IMR-90 (cell line): ENCODE results near the gene CNTLN. TPM values are rescaled to one million over a fixed set of nuclear protein-coding genes. Genes with fewer than 3 reads are reported as not detected.

Experiments used
- ATAC-seq: fragments of 200-7000 bp; cut with Tn5 transposase; 2 replicates; pipeline ENCODE4 v1.9.1; 2020; ENCODE audit warnings: low read depth, mild to moderate bottlenecking, moderate library complexity
- BruUV-seq: library from RNA; stranded (reverse); fragments of 400-500 nt; replicated peaks from 2 replicates; lab custom pipeline; 2021; lab: Mats Ljungman, UMichigan
- CTCF ChIA-PET: fragments of 300-600 bp; formaldehyde crosslinking; extraction: SDS; loops from one replicate; lab custom pipeline; 2021; ENCODE audit warnings: antibody characterized with exemption; lab: Yijun Ruan, JAX
- POLR2A ChIA-PET: fragments of 300-600 bp; sonication (Branson Sonifier 250); formaldehyde crosslinking; loops from one replicate; lab custom pipeline; 2022; ENCODE audit warnings: antibody characterized with exemption; ENCODE audit not compliant: unreplicated experiment; lab: Charles Lee
- DNase-seq: peaks from one replicate; pipeline ENCODE4 v3.0.0; 2013
- H2AFZ ChIP-seq: replicated peaks from 2 replicates; pipeline ENCODE3; 2013; ENCODE audit warnings: low read length, mild to moderate bottlenecking; ENCODE audit not compliant: poor library complexity
- H2AK5ac ChIP-seq: 2 replicates; pipeline ENCODE4 v1.6.1; 2013; ENCODE audit warnings: low read depth, low read length, inconsistent platforms
- H2AK9ac ChIP-seq: replicated peaks from 2 replicates; pipeline ENCODE3; 2013; ENCODE audit warnings: mild to moderate bottlenecking, low read depth, low read length, moderate library complexity; ENCODE audit not compliant: poor library complexity
- H2BK120ac ChIP-seq: 2 replicates; pipeline ENCODE4 v1.6.1; 2013; ENCODE audit warnings: low read depth, low read length, inconsistent platforms
- H2BK15ac ChIP-seq: 3 replicates; pipeline ENCODE4 v1.6.1; 2013; ENCODE audit warnings: low read depth, low read length, inconsistent platforms
- H2BK20ac ChIP-seq: 2 replicates; pipeline ENCODE4 v1.6.1; 2013; ENCODE audit warnings: low read depth, mild to moderate bottlenecking, inconsistent platforms, low read length, moderate library complexity
- H2BK5ac ChIP-seq: 2 replicates; pipeline ENCODE4 v1.6.1; 2013; ENCODE audit warnings: mild to moderate bottlenecking, low read depth, low read length, inconsistent platforms; ENCODE audit not compliant: poor library complexity, severe bottlenecking
- H3K14ac ChIP-seq: replicated peaks from 2 replicates; pipeline ENCODE4 v1.6.1; 2013; ENCODE audit warnings: low read depth, low read length, inconsistent platforms
- H3K18ac ChIP-seq: 2 replicates; pipeline ENCODE4 v1.6.1; 2013; ENCODE audit warnings: low read depth, low read length, control low read depth
- H3K23ac ChIP-seq: 2 replicates; pipeline ENCODE4 v1.6.1; 2013; ENCODE audit warnings: low read depth, low read length, inconsistent platforms
- H3K27ac ChIP-seq: 2 replicates; pipeline ENCODE4 v1.5.1; 2013; ENCODE audit warnings: mild to moderate bottlenecking, control low read depth, low read length; ENCODE audit not compliant: insufficient read depth
- H3K27me3 ChIP-seq: 2 replicates; pipeline ENCODE4 v1.6.1; 2013; ENCODE audit warnings: low read length; ENCODE audit not compliant: control insufficient read depth, insufficient read depth
- H3K36me3 ChIP-seq: 2 replicates; pipeline ENCODE4 v1.6.1; 2013; ENCODE audit warnings: low read length, mixed read lengths; ENCODE audit not compliant: control insufficient read depth, insufficient read depth
- H3K4ac ChIP-seq: 2 replicates; pipeline ENCODE4 v1.6.1; 2013; ENCODE audit warnings: low read depth, low read length, inconsistent platforms
- H3K4me1 ChIP-seq: 2 replicates; pipeline ENCODE4 v1.6.1; 2013; ENCODE audit warnings: low read length, mixed read lengths; ENCODE audit not compliant: control insufficient read depth, insufficient read depth
- H3K4me2 ChIP-seq: 2 replicates; pipeline ENCODE4 v1.6.1; 2013; ENCODE audit warnings: low read depth, mild to moderate bottlenecking, control low read depth, low read length, moderate library complexity
- H3K4me3 ChIP-seq: 2 replicates; pipeline ENCODE4 v1.5.1; 2013; ENCODE audit warnings: low read depth, mild to moderate bottlenecking, control low read depth, low read length, moderate library complexity; ENCODE audit not compliant: insufficient read depth
- H3K56ac ChIP-seq: 2 replicates; pipeline ENCODE4 v1.6.1; 2013; ENCODE audit warnings: low read length, inconsistent platforms; ENCODE audit not compliant: insufficient read depth; ENCODE audit errors: extremely low read depth
- H3K79me1 ChIP-seq, 2 experiments: 2 replicates each; pipeline ENCODE4 v1.6.1; 2013; ENCODE audit warnings: low read length in 2 of 2, inconsistent platforms in 1 of 2, low read depth in 1 of 2
- H3K9ac ChIP-seq: 2 replicates; pipeline ENCODE4 v1.6.1; 2013; ENCODE audit warnings: low read depth, low read length, control low read depth
- H3K9me1 ChIP-seq: 2 replicates; pipeline ENCODE4 v1.6.1; 2013; ENCODE audit warnings: low read length, inconsistent platforms; ENCODE audit not compliant: insufficient read depth
- H3K9me3 ChIP-seq: 2 replicates; pipeline ENCODE4 v1.6.1; 2013; ENCODE audit warnings: low read length; ENCODE audit not compliant: control insufficient read depth, insufficient read depth
- H4K20me1 ChIP-seq: 2 replicates; pipeline ENCODE4 v1.6.1; 2013; ENCODE audit warnings: low read length, inconsistent platforms; ENCODE audit not compliant: insufficient read depth
- H4K5ac ChIP-seq: 2 replicates; pipeline ENCODE4 v1.6.1; 2013; ENCODE audit warnings: mild to moderate bottlenecking, low read depth, low read length, control low read depth
- H4K8ac ChIP-seq, 2 experiments: 2 replicates each; pipeline ENCODE4 v1.6.1; 2013; ENCODE audit warnings: low read depth in 2 of 2, low read length in 2 of 2, control low read depth in 1 of 2, inconsistent platforms in 1 of 2
- H4K91ac ChIP-seq: 2 replicates; pipeline ENCODE4 v1.6.1; 2013; ENCODE audit warnings: low read depth, low read length, inconsistent platforms; ENCODE audit not compliant: insufficient read depth
- BHLHE40 ChIP-seq: fragments of 150-350 bp; IDR thresholded peaks from 2 replicates; pipeline ENCODE4 v1.6.1; 2016; ENCODE audit warnings: mild to moderate bottlenecking, low read depth, low read length
- CEBPB ChIP-seq: IDR thresholded peaks from 2 replicates; pipeline ENCODE4 v1.6.1; 2012; ENCODE audit warnings: low read depth, low read length, improper control_type of control experiment
- CHD1 ChIP-seq: IDR thresholded peaks from 2 replicates; pipeline ENCODE4 v1.6.1; 2012; ENCODE audit warnings: low read depth, low read length, improper control_type of control experiment
- MAZ ChIP-seq: IDR thresholded peaks from 2 replicates; pipeline ENCODE4 v1.6.1; 2012; ENCODE audit warnings: low read depth, mild to moderate bottlenecking, low read length, improper control_type of control experiment, moderate library complexity, borderline replicate concordance
- MXI1 ChIP-seq: IDR thresholded peaks from 2 replicates; pipeline ENCODE4 v1.6.1; 2012; ENCODE audit warnings: low read depth, mild to moderate bottlenecking, low read length, moderate library complexity, borderline replicate concordance
- POLR2A ChIP-seq: IDR thresholded peaks from 2 replicates; pipeline ENCODE4 v1.6.1; 2012; ENCODE audit warnings: mild to moderate bottlenecking, low read depth, low read length
- RAD21 ChIP-seq: IDR thresholded peaks from 2 replicates; pipeline ENCODE4 v1.6.1; 2012; ENCODE audit warnings: low read length, improper control_type of control experiment
- RCOR1 ChIP-seq: IDR thresholded peaks from 2 replicates; pipeline ENCODE4 v1.6.1; 2012; ENCODE audit warnings: mild to moderate bottlenecking, low read length, improper control_type of control experiment; ENCODE audit not compliant: insufficient replicate concordance
- SMC3 ChIP-seq: fragments of 150-350 bp; IDR thresholded peaks from 2 replicates; pipeline ENCODE4 v1.6.1; 2016; ENCODE audit warnings: low read depth, mild to moderate bottlenecking, antibody characterized with exemption, low read length, moderate library complexity
- WGBS, 2 experiments: methylation state at CpG; one replicate each; pipeline versions ENCODE4 v1.1.5 to v1.1.7; 2013; ENCODE audit warnings: missing lambda C conversion rate in 2 of 2; ENCODE audit not compliant: insufficient read length in 1 of 2; ENCODE audit errors: extremely low coverage in 2 of 2; 5-methylcytosine and 5-hydroxymethylcytosine counted together
- dilution Hi-C: fragments of 300-500 bp; cut with HindIII; formaldehyde crosslinking; loops from one replicate; pipeline ENCODE4 v1.14.3; 2018; ENCODE audit warnings: low sequenced_read_pairs; ENCODE audit not compliant: unreplicated experiment
- in situ Hi-C: fragments of 300-500 bp; cut with MboI; formaldehyde crosslinking; loops from 3 replicates; pipeline ENCODE4 v1.14.3; 2019; ENCODE audit warnings: low sequenced_read_pairs, inconsistent platforms, mixed read lengths
- intact Hi-C: fragments of 100-400 bp; cut with micrococcal nuclease; formaldehyde crosslinking; loops from 2 replicates; pipeline ENCODE4 v1.10.0; 2022
- polyA plus RNA-seq, 3 experiments: library from polyadenylated mRNA; depleted of rRNA; stranded (reverse); fragments of >200 nt; gene quantifications; 2 replicates each; pipeline ENCODE4 v1.2.3, GENCODE V29; 2012; ENCODE audit warnings: low replicate concordance in 1 of 3
- total RNA-seq: library from RNA; depleted of rRNA; stranded (reverse); fragments of >200 nt; gene quantifications from 2 replicates; pipeline ENCODE4 v1.2.3, GENCODE V29; 2012
- TF ChIP-seq, protein P1 (sequence below): fragments of 150-350 bp; IDR thresholded peaks from 2 replicates; pipeline ENCODE4 v1.6.1; 2017; ENCODE audit warnings: mild to moderate bottlenecking, antibody characterized with exemption, low read length, low read depth
- TF ChIP-seq, protein P2 (sequence below): fragments of 150-350 bp; IDR thresholded peaks from 2 replicates; pipeline ENCODE4 v1.6.1; 2016; ENCODE audit warnings: low read depth, mild to moderate bottlenecking, low read length, moderate library complexity, borderline replicate concordance
- TF ChIP-seq, protein P3 (sequence below): conservative IDR thresholded peaks from 2 replicates; pipeline ENCODE4 v1.5.1; 2012; ENCODE audit warnings: mild to moderate bottlenecking, low read depth, low read length, improper control_type of control experiment

The CNTLN gene
- total and polyA plus RNA-seq, 2 of the 4 experiments (the other 2 are of a cell fraction) = 3.8 to 5.9 TPM

DNA sequence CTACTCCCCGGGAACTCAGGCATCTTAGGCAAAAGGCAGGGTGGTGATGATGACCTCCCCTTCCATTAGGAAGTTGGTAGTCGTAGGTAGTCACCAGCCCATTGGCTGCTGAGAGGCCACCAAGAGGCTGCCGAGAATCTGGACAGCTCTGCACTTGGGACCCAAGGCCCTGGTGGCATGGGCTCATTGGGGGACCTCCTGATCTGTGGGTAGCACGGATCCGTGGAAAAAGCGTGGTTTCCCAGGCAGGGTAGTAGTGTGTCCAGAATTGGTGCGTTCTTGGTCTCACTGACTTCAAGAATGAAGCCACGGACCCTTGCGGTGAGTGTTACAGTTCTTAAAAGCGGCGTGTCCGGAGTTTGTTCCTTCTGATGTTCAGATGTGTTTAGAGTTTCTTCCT, 158.8 kb downstream of the CNTLN start:
- POLR2A ChIA-PET = no interaction called here
- 100% methylated on average over 3 of the region's 12 CpGs; no CpG with 5 or more reads in 1 of the 2 experiments for WGBS, 2 experiments

More for the DNA sequence above, 158.8 kb downstream of the CNTLN start:
- H4K5ac ChIP-seq = no peak overlapping the region
- H3K56ac ChIP-seq = no peak overlapping the region
- no peak overlapping the region for H2BK20ac ChIP-seq
- no peak overlapping the region for H2BK5ac ChIP-seq
- peaks cover 3% of the 10 kb centered on the region; the same call in 1 of the 2 replicates for H3K36me3 ChIP-seq
- no peak overlapping the region for H3K27ac ChIP-seq
- no peaks in the 10 kb centered on the region for H3K27me3 ChIP-seq
- H2BK15ac ChIP-seq = no peak overlapping the region
- in situ Hi-C loops (no loop called here), intact Hi-C loops (no loop called here), dilution Hi-C loops (no loop called here)
- no peak overlapping the region for H3K9ac ChIP-seq
- H3K18ac ChIP-seq = no peak overlapping the region
- H2AK9ac ChIP-seq = no peak overlapping the region
- H3K4me3 ChIP-seq = no peak overlapping the region
- H3K9me1 ChIP-seq = no peaks in the 10 kb centered on the region
- H3K23ac ChIP-seq = no peak overlapping the region
- H4K8ac ChIP-seq = no peak overlapping the region
- DNase-seq = no peak
- H3K4me1 ChIP-seq = no peaks in the 10 kb centered on the region
- H2AK5ac ChIP-seq = no peak overlapping the region
- no peak for ATAC-seq
- H3K4me2 ChIP-seq = no peak overlapping the region
- H3K4ac ChIP-seq = no peak overlapping the region
- no TSS peak for BruUV-seq
- no peaks in the 10 kb centered on the region; a peak in 2 of 4 replicates for H3K79me1 ChIP-seq
- no peak overlapping the region for H2BK120ac ChIP-seq
- CTCF ChIA-PET = no interaction called here
- H3K14ac ChIP-seq = no peak overlapping the region
- no peak overlapping the region for H2AFZ ChIP-seq
- H4K20me1 ChIP-seq = no peaks in the 10 kb centered on the region
- H4K91ac ChIP-seq = no peak overlapping the region
- TF ChIP-seq RCOR1 (no peak), CHD1 (no peak), RAD21 (no peak), POLR2A (no peak), MXI1 (no peak), CEBPB (no peak), MAZ (no peak), SMC3 (no peak), BHLHE40 (no peak)
- TF ChIP-seq, protein P1, sequence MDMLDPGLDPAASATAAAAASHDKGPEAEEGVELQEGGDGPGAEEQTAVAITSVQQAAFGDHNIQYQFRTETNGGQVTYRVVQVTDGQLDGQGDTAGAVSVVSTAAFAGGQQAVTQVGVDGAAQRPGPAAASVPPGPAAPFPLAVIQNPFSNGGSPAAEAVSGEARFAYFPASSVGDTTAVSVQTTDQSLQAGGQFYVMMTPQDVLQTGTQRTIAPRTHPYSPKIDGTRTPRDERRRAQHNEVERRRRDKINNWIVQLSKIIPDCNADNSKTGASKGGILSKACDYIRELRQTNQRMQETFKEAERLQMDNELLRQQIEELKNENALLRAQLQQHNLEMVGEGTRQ = no peak
- TF ChIP-seq, protein P2, sequence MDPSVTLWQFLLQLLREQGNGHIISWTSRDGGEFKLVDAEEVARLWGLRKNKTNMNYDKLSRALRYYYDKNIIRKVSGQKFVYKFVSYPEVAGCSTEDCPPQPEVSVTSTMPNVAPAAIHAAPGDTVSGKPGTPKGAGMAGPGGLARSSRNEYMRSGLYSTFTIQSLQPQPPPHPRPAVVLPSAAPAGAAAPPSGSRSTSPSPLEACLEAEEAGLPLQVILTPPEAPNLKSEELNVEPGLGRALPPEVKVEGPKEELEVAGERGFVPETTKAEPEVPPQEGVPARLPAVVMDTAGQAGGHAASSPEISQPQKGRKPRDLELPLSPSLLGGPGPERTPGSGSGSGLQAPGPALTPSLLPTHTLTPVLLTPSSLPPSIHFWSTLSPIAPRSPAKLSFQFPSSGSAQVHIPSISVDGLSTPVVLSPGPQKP = no peak
- TF ChIP-seq, protein P3, sequence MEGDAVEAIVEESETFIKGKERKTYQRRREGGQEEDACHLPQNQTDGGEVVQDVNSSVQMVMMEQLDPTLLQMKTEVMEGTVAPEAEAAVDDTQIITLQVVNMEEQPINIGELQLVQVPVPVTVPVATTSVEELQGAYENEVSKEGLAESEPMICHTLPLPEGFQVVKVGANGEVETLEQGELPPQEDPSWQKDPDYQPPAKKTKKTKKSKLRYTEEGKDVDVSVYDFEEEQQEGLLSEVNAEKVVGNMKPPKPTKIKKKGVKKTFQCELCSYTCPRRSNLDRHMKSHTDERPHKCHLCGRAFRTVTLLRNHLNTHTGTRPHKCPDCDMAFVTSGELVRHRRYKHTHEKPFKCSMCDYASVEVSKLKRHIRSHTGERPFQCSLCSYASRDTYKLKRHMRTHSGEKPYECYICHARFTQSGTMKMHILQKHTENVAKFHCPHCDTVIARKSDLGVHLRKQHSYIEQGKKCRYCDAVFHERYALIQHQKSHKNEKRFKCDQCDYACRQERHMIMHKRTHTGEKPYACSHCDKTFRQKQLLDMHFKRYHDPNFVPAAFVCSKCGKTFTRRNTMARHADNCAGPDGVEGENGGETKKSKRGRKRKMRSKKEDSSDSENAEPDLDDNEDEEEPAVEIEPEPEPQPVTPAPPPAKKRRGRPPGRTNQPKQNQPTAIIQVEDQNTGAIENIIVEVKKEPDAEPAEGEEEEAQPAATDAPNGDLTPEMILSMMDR = no peak
- no peaks in the 10 kb centered on the region for H3K9me3 ChIP-seq
